MCF 10A (cell line): Measurements from ENCODE around the gene PAK4. TPM values are rescaled to one million over a fixed set of nuclear protein-coding genes. Genes with fewer than 3 reads are reported as not detected.

ENCODE experiments used
- BruUV-seq: library from RNA; stranded (reverse); fragments of 400-500 nt; replicated peaks from 2 replicates; lab custom pipeline; 2021; lab: Mats Ljungman, UMichigan
- CTCF ChIA-PET: fragments of 300-600 bp; sonication (Branson Sonifier 250); formaldehyde crosslinking; extraction: SDS; loops from one replicate; lab custom pipeline; 2021; ENCODE audit warnings: antibody characterized with exemption, inconsistent platforms; lab: Yijun Ruan, JAX
- POLR2A ChIA-PET: fragments of 300-600, 350-650 bp; sonication (Branson Sonifier 250); formaldehyde crosslinking; extraction: SDS; loops from one replicate; lab custom pipeline; 2020; ENCODE audit warnings: antibody characterized with exemption, inconsistent platforms; lab: Yijun Ruan, JAX
- DNase-seq: peaks from one replicate; pipeline ENCODE4 v3.0.0-alpha.2; 2018; ENCODE audit not compliant: unreplicated experiment
- H3K27ac Mint-ChIP-seq: one replicate; pipeline ENCODE4 v1.8.0; 2022; ENCODE audit warnings: mild to moderate bottlenecking, low read depth, mixed read lengths; ENCODE audit not compliant: unreplicated experiment
- H3K27me3 Mint-ChIP-seq: one replicate; pipeline ENCODE4 v1.8.0; 2022; ENCODE audit warnings: mixed read lengths; ENCODE audit not compliant: insufficient read depth, unreplicated experiment
- H3K36me3 Mint-ChIP-seq: one replicate; pipeline ENCODE4 v1.8.0; 2022; ENCODE audit warnings: mild to moderate bottlenecking, moderate library complexity, mixed read lengths; ENCODE audit not compliant: insufficient read depth, unreplicated experiment
- H3K4me1 Mint-ChIP-seq: one replicate; pipeline ENCODE4 v1.8.0; 2022; ENCODE audit warnings: mixed read lengths; ENCODE audit not compliant: insufficient read depth, unreplicated experiment
- H3K4me3 Mint-ChIP-seq: one replicate; pipeline ENCODE4 v1.8.0; 2022; ENCODE audit warnings: mild to moderate bottlenecking, moderate library complexity, mixed read lengths; ENCODE audit not compliant: unreplicated experiment
- H3K9me3 Mint-ChIP-seq: one replicate; pipeline ENCODE4 v1.8.0; 2022; ENCODE audit warnings: mixed read lengths; ENCODE audit not compliant: unreplicated experiment
- intact Hi-C: fragments of 100-400 bp; cut with micrococcal nuclease; formaldehyde crosslinking; loops from 2 replicates; pipeline ENCODE4 v1.14.1; 2022
- total RNA-seq: library from RNA; stranded (reverse); gene quantifications from 2 replicates; pipeline ENCODE4 v1.2.3, GENCODE V29; 2022
- TF ChIP-seq, protein P1 (sequence below): fragments of 200-600 bp; IDR thresholded peaks from one replicate; pipeline ENCODE4 v1.8.0; 2022; ENCODE audit warnings: antibody characterized with exemption, mild to moderate bottlenecking; ENCODE audit not compliant: unreplicated experiment

PAK4 gene
- total RNA-seq, 1 experiment from 2014 or later = 29.5 TPM

DNA sequence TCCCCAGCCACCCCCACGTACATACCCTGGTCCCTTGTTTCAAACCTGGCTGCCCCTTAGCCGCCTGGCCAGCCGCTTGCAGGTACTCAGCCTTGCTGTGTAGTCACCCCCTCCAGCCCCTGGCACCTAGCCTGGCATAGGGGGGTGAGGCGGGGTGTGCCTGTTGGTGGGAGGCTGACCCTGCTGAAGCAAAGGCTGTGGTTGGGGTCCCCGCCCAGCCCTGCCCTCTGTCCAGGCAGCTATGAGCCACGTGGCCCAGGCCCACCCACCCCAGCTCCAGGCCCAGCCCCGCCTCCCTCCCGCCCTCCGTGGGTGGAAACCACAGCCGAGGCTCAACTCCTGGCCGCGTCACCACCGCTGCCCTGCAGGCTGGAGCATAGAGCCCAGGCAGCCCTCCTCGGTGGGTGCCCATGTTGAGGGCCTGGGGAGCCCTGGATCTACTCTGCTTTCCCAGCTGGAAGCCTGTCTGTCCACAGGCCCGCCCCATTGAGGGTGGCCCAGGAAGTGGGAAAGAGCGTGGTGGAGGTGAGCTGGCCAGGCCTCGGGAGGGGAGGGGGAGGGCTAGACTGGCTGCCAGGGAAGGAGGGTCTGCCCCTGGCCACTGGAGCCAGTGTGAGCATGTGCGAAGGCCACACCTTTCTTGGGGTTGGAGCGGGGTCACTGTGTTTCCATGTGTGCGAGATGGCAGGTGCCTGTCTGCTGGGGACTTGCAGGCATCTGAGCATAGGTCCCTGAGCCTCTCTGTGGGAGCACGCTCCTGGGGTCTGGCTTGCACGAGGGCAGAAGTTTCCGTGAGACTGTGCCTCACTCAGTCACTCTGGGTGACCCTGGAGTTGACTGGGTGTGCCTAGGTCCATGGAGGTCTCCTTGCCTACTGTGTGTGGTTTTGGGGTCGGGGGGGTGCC lies 31.0 kb downstream of the PAK4 start:
- Mint-ChIP-seq H3K27me3 (no peaks in the 10 kb centered on the region), H3K36me3 (no peaks in the 10 kb centered on the region), H3K4me3 (peak overlapping the region; percentile 23), H3K27ac (no peak overlapping the region), H3K4me1 (peaks cover 48% of the 10 kb centered on the region), H3K9me3 (no peaks in the 10 kb centered on the region)
- peak; percentile 18 for DNase-seq
- BruUV-seq = no TSS peak
- ChIA-PET CTCF (no interaction called here), POLR2A (no interaction called here)
- intact Hi-C loops = no loop called here
- TF ChIP-seq, protein P1, sequence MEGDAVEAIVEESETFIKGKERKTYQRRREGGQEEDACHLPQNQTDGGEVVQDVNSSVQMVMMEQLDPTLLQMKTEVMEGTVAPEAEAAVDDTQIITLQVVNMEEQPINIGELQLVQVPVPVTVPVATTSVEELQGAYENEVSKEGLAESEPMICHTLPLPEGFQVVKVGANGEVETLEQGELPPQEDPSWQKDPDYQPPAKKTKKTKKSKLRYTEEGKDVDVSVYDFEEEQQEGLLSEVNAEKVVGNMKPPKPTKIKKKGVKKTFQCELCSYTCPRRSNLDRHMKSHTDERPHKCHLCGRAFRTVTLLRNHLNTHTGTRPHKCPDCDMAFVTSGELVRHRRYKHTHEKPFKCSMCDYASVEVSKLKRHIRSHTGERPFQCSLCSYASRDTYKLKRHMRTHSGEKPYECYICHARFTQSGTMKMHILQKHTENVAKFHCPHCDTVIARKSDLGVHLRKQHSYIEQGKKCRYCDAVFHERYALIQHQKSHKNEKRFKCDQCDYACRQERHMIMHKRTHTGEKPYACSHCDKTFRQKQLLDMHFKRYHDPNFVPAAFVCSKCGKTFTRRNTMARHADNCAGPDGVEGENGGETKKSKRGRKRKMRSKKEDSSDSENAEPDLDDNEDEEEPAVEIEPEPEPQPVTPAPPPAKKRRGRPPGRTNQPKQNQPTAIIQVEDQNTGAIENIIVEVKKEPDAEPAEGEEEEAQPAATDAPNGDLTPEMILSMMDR = no peak

- intact Hi-C loops = no loop called here
- peaks cover 51% of the 10 kb centered on the region for H3K4me1 Mint-ChIP-seq
- BruUV-seq = no TSS peak
- no peaks in the 10 kb centered on the region for H3K27me3 Mint-ChIP-seq
- no peaks in the 10 kb centered on the region for H3K36me3 Mint-ChIP-seq
- DNase-seq = no peak
- ChIA-PET CTCF (no interaction called here), POLR2A (no interaction called here)
- no peak overlapping the region for H3K27ac Mint-ChIP-seq
- TF ChIP-seq, protein P1 = no peak
- H3K9me3 Mint-ChIP-seq = no peaks in the 10 kb centered on the region
- peak overlapping the region; percentile 23 for H3K4me3 Mint-ChIP-seq
These were observed 31.9 kb downstream of the PAK4 start for GRCh38 chr19:39157275-39157996.

DNA sequence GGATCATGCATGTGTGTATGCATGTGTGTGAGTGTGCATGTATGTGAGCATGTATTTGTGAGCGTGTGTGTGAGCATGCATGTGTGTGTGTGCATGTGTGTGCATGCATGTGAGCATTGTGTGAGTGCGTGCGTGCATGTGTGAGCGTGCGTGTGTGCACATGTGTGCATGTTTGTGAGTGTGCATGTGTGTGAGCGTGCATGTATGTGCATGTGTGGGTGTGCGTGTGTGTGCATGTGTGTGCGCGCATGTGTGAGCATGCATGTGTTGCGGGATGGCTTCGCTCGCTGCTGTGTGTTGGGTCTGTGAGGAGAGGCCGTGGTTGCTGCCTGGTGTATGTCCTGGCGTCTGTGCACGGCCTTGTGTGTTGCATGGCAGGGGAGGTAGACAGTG lies 32.4 kb downstream of the PAK4 start:
- DNase-seq = no peak
- TF ChIP-seq, protein P1 = no peak
- no TSS peak for BruUV-seq
- H3K36me3 Mint-ChIP-seq = no peaks in the 10 kb centered on the region
- ChIA-PET CTCF (no interaction called here), POLR2A (no interaction called here)
- no peaks in the 10 kb centered on the region for H3K27me3 Mint-ChIP-seq
- intact Hi-C loops = no loop called here
- H3K9me3 Mint-ChIP-seq = no peaks in the 10 kb centered on the region
- H3K4me1 Mint-ChIP-seq = peaks cover 51% of the 10 kb centered on the region
- H3K4me3 Mint-ChIP-seq = no peak overlapping the region
- H3K27ac Mint-ChIP-seq = no peak overlapping the region

GRCh38 chr19:39158646-39159260 lies 33.2 kb downstream of the PAK4 start:
- CTCF ChIA-PET = interaction anchor here (1.1 kb wide), 1 partner anchor 29 kb away, joined by 3 read pairs; no protein-coding TSS in a partner anchor
- POLR2A ChIA-PET = no interaction called here
- Mint-ChIP-seq H3K9me3 (no peaks in the 10 kb centered on the region), H3K36me3 (no peaks in the 10 kb centered on the region), H3K4me3 (no peak overlapping the region), H3K4me1 (peaks cover 49% of the 10 kb centered on the region), H3K27ac (no peak overlapping the region), H3K27me3 (no peaks in the 10 kb centered on the region)
- TF ChIP-seq, protein P1 = no peak
- DNase-seq = no peak
- intact Hi-C loops = no loop called here
- no TSS peak for BruUV-seq
